AG04450 (cell line): ENCODE data around the gene TNS3. TPM values are rescaled to one million over a fixed set of nuclear protein-coding genes. Genes with fewer than 3 reads are reported as not detected.

Source experiments
- CTCF ChIA-PET: fragments of 300-600, 350-600 bp; formaldehyde crosslinking; extraction: SDS; loops from one replicate; lab custom pipeline; 2022; ENCODE audit warnings: antibody characterized with exemption, inconsistent platforms; lab: Charles Lee
- POLR2A ChIA-PET: fragments of 350-600 bp; formaldehyde crosslinking; extraction: SDS; loops from one replicate; lab custom pipeline; 2021; ENCODE audit warnings: antibody characterized with exemption, inconsistent platforms; lab: Yijun Ruan, JAX
- DNase-seq: peaks from one replicate; pipeline ENCODE4 v3.0.0-alpha.2; 2011; ENCODE audit warnings: low read depth, low spot score
- H3K27ac ChIP-seq: one replicate; pipeline ENCODE4 v1.5.1; 2012; ENCODE audit warnings: low read depth, low read length, control low read depth
- H3K27me3 ChIP-seq: one replicate; pipeline ENCODE4 v1.6.0; 2012; ENCODE audit warnings: low read length; ENCODE audit not compliant: control insufficient read depth, insufficient read depth
- H3K4me3 ChIP-seq: 2 replicates; pipeline ENCODE4 v1.5.1; 2011; ENCODE audit warnings: mild to moderate bottlenecking, low read depth, low read length, control low read depth
- H3K9me3 ChIP-seq: 2 replicates; pipeline ENCODE4 v1.5.1; 2012; ENCODE audit warnings: low read length; ENCODE audit not compliant: control insufficient read depth, insufficient read depth
- CTCF ChIP-seq: IDR thresholded peaks from 2 replicates; pipeline ENCODE4 v1.5.1; 2011; ENCODE audit warnings: low read depth, low read length, control low read depth, inconsistent platforms
- polyA plus RNA-seq: library from polyadenylated mRNA; depleted of rRNA; stranded (reverse); fragments of >200 nt; gene quantifications from 2 replicates; pipeline ENCODE4 v1.2.3, GENCODE V29; 2011

TNS3 gene
- polyA plus RNA-seq, 1 experiment, result 131 TPM

- Histone ChIP-seq H3K27ac (no peak overlapping the region), H3K27me3 (no peaks in the 10 kb centered on the region), H3K9me3 (no peaks in the 10 kb centered on the region), H3K4me3 (no peak overlapping the region)
- CTCF ChIA-PET, result interaction anchor here (1.7 to 3.6 kb wide), 2 partner anchors 14 to 112 kb away, joined by 8 to 20 read pairs; no protein-coding TSS in a partner anchor
- TF ChIP-seq CTCF, result no peak
- POLR2A ChIA-PET, result interaction anchor here (1.0 kb wide), 1 partner anchor 43 kb away, joined by 4 read pairs; no protein-coding TSS in a partner anchor
- DNase-seq, result no peak
These were observed 203.0 kb downstream of the TNS3 start for GRCh38 chr7:47378728-47379395.

GRCh38 chr7:47377741-47378140 lies 204.2 kb downstream of the TNS3 start:
- ChIA-PET CTCF (interaction anchor here (3.6 kb wide), 1 partner anchor 111 kb away, joined by 20 read pairs; no protein-coding TSS in a partner anchor), POLR2A (no interaction called here)
- H3K4me3 ChIP-seq, result no peak overlapping the region
- TF ChIP-seq CTCF, result no peak
- no peaks in the 10 kb centered on the region for H3K27me3 ChIP-seq
- H3K27ac ChIP-seq, result no peak overlapping the region
- H3K9me3 ChIP-seq, result no peaks in the 10 kb centered on the region
- DNase-seq, result no peak

GRCh38 chr7:47376991-47377616 lies 204.8 kb downstream of the TNS3 start:
- POLR2A ChIA-PET, result no interaction called here
- Histone ChIP-seq H3K4me3 (no peak overlapping the region), H3K27me3 (no peaks in the 10 kb centered on the region), H3K9me3 (no peaks in the 10 kb centered on the region), H3K27ac (no peak overlapping the region)
- CTCF ChIA-PET, result interaction anchor here (0.6 to 3.6 kb wide), 3 partner anchors 110 to 475 kb away, joined by 3 to 20 read pairs (median 3); no protein-coding TSS in a partner anchor
- no peak for DNase-seq
- TF ChIP-seq CTCF, result no peak

GRCh38 chr7:47375121-47375938 lies 206.6 kb downstream of the TNS3 start:
- ChIA-PET CTCF (interaction anchor here (0.7 kb wide), 1 partner anchor 116 kb away, joined by 3 read pairs; no protein-coding TSS in a partner anchor), POLR2A (no interaction called here)
- Histone ChIP-seq H3K9me3 (no peaks in the 10 kb centered on the region; the same call in 1 of the 2 replicates), H3K27me3 (no peaks in the 10 kb centered on the region), H3K27ac (no peak overlapping the region), H3K4me3 (no peak overlapping the region)
- DNase-seq, result no peak
- no peak for TF ChIP-seq CTCF
